Smooth muscle cell (in vitro differentiated cells): ENCODE results near the gene ADCK2. TPM values are rescaled to one million over a fixed set of nuclear protein-coding genes. Genes with fewer than 3 reads are reported as not detected.
"Not testable (repeated sequence)": the region's sequence is repeated elsewhere in the genome, so short reads cannot be mapped to it uniquely, and the experiment has no call there.

Experiments
- DNase-seq: peaks from one replicate; lab custom pipeline; 2025; ENCODE audit not compliant: unreplicated experiment; lab: John Stamatoyannopoulos, UW
- H2AFZ ChIP-seq: fragments of 200-600 bp; sonication (generic); 2 replicates; pipeline ENCODE4 v1.6.0; 2016; ENCODE audit warnings: antibody characterized with exemption, low read depth, mild to moderate bottlenecking
- H3F3A ChIP-seq: fragments of 200-600 bp; sonication (generic); 2 replicates; pipeline ENCODE4 v1.6.0; 2017; ENCODE audit warnings: antibody characterized with exemption, low read depth
- H3K27ac ChIP-seq: fragments of 200-600 bp; sonication (generic); 2 replicates; pipeline ENCODE4 v1.5.1; 2016; ENCODE audit warnings: low read depth, mild to moderate bottlenecking
- H3K27me3 ChIP-seq: fragments of 200-600 bp; sonication (generic); 2 replicates; pipeline ENCODE4 v1.6.1; 2016; ENCODE audit warnings: low read depth, mild to moderate bottlenecking
- H3K36me3 ChIP-seq: fragments of 200-600 bp; sonication (generic); 2 replicates; pipeline ENCODE4 v1.5.1; 2016; ENCODE audit warnings: low read depth
- H3K4me1 ChIP-seq: fragments of 200-600 bp; sonication (generic); 2 replicates; pipeline ENCODE4 v1.5.1; 2016; ENCODE audit warnings: low read depth
- H3K4me2 ChIP-seq: fragments of 200-600 bp; sonication (generic); 2 replicates; pipeline ENCODE4 v1.6.0; 2016; ENCODE audit warnings: mild to moderate bottlenecking
- H3K4me3 ChIP-seq: fragments of 200-600 bp; sonication (generic); 2 replicates; pipeline ENCODE4 v1.5.1; 2016; ENCODE audit warnings: mild to moderate bottlenecking
- H3K79me2 ChIP-seq: fragments of 200-600 bp; sonication (generic); 2 replicates; pipeline ENCODE4 v1.6.0; 2016; ENCODE audit warnings: low read depth, mild to moderate bottlenecking
- H3K9ac ChIP-seq: fragments of 200-600 bp; sonication (generic); 2 replicates; pipeline ENCODE4 v1.6.0; 2016; ENCODE audit warnings: low read depth
- H3K9me3 ChIP-seq: fragments of 200-600 bp; sonication (generic); replicated peaks from 2 replicates; pipeline ENCODE4 v1.5.1; 2016; ENCODE audit warnings: low read depth
- H4K20me1 ChIP-seq: fragments of 200-600 bp; sonication (generic); 2 replicates; pipeline ENCODE4 v1.6.0; 2016; ENCODE audit warnings: low read depth
- WGBS: methylation state at CpG from one replicate; pipeline ENCODE4 v1.1.7; 2016; ENCODE audit warnings: low lambda C conversion rate; 5-methylcytosine and 5-hydroxymethylcytosine counted together
- polyA plus RNA-seq: library from polyadenylated mRNA; unstranded; fragments of >200 nt; fragmentation: Nextera tagmentation; extraction: Ambion mirVana; gene quantifications from 2 replicates; pipeline ENCODE4 v1.2.1, GENCODE V29; 2016
- total RNA-seq: library from RNA; depleted of rRNA; stranded (reverse); fragments of >200 nt; gene quantifications from 2 replicates; pipeline ENCODE4 v1.2.3, GENCODE V29; 2014
- TF ChIP-seq, protein P1 (sequence below): fragments of 200-600 bp; sonication (generic); IDR thresholded peaks from 2 replicates; pipeline ENCODE4 v1.5.1; 2017; ENCODE audit warnings: borderline replicate concordance, mild to moderate bottlenecking, antibody characterized with exemption; ENCODE audit not compliant: insufficient read depth, poor library complexity, severe bottlenecking

ADCK2 gene
- total and polyA plus RNA-seq, 2 experiments from 2014 or later, result 8.0 to 10.5 TPM

DNA sequence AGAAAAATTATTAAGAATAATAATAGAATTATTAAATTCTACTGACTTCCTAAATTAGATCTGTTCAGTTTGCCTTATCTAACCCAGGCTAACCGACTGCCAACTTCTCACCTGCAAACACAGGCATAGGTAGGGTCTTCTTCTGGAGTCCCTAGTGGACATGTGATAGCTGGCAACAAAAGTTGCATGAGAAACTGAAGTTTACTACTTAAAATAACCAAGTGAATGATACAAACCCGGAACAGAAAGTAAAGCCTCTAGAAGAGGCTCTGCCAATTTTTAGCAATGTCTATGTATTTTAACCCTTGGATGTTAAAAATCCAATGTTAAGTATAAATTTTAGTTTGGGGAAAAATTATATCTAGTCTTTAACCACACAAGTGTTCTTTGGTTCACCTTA lies 61.4 kb downstream of the ADCK2 start:
- no peaks in the 10 kb centered on the region for H3K27me3 ChIP-seq
- H3F3A ChIP-seq, result no peaks in the 10 kb centered on the region
- TF ChIP-seq, protein P1, sequence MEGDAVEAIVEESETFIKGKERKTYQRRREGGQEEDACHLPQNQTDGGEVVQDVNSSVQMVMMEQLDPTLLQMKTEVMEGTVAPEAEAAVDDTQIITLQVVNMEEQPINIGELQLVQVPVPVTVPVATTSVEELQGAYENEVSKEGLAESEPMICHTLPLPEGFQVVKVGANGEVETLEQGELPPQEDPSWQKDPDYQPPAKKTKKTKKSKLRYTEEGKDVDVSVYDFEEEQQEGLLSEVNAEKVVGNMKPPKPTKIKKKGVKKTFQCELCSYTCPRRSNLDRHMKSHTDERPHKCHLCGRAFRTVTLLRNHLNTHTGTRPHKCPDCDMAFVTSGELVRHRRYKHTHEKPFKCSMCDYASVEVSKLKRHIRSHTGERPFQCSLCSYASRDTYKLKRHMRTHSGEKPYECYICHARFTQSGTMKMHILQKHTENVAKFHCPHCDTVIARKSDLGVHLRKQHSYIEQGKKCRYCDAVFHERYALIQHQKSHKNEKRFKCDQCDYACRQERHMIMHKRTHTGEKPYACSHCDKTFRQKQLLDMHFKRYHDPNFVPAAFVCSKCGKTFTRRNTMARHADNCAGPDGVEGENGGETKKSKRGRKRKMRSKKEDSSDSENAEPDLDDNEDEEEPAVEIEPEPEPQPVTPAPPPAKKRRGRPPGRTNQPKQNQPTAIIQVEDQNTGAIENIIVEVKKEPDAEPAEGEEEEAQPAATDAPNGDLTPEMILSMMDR, result no peak
- H2AFZ ChIP-seq, result no peak overlapping the region
- no peaks in the 10 kb centered on the region for H4K20me1 ChIP-seq
- DNase-seq, result no peak
- no peak overlapping the region for H3K27ac ChIP-seq
- no peak overlapping the region for H3K4me3 ChIP-seq
- H3K4me1 ChIP-seq, result no peaks in the 10 kb centered on the region
- H3K4me2 ChIP-seq, result no peak overlapping the region
- WGBS, result 96% methylated on average over 2 of the region's 2 CpGs
- H3K79me2 ChIP-seq, result no peaks in the 10 kb centered on the region
- no peak overlapping the region for H3K9ac ChIP-seq
- H3K36me3 ChIP-seq, result no peaks in the 10 kb centered on the region
- H3K9me3 ChIP-seq, result no peaks in the 10 kb centered on the region

GRCh38 chr7:140734729-140735128 lies 62.0 kb downstream of the ADCK2 start:
- WGBS, result 95% methylated on average over 2 of the region's 2 CpGs
- H3K4me2 ChIP-seq, result no peak overlapping the region
- no peaks in the 10 kb centered on the region for H3F3A ChIP-seq
- no peaks in the 10 kb centered on the region for H3K4me1 ChIP-seq
- peaks cover 3% of the 10 kb centered on the region for H3K36me3 ChIP-seq
- no peak overlapping the region for H3K27ac ChIP-seq
- no peaks in the 10 kb centered on the region for H3K9me3 ChIP-seq
- H3K27me3 ChIP-seq, result no peaks in the 10 kb centered on the region
- H4K20me1 ChIP-seq, result no peaks in the 10 kb centered on the region
- H3K79me2 ChIP-seq, result no peaks in the 10 kb centered on the region
- H2AFZ ChIP-seq, result no peak overlapping the region
- no peak for DNase-seq
- H3K4me3 ChIP-seq, result no peak overlapping the region
- TF ChIP-seq, protein P1, result no peak
- H3K9ac ChIP-seq, result no peak overlapping the region

- H3K27ac ChIP-seq, result no peak overlapping the region
- no peak overlapping the region for H3K9ac ChIP-seq
- peaks cover 7% of the 10 kb centered on the region for H3K36me3 ChIP-seq
- no peaks in the 10 kb centered on the region for H4K20me1 ChIP-seq
- no peaks in the 10 kb centered on the region for H3K79me2 ChIP-seq
- no peak overlapping the region for H3K4me2 ChIP-seq
- H3K4me3 ChIP-seq, result no peak overlapping the region
- no peak overlapping the region for H2AFZ ChIP-seq
- H3F3A ChIP-seq, result no peaks in the 10 kb centered on the region
- TF ChIP-seq, protein P1, result no peak
- no peak for DNase-seq
- no peaks in the 10 kb centered on the region for H3K27me3 ChIP-seq
- H3K4me1 ChIP-seq, result no peaks in the 10 kb centered on the region
- no peaks in the 10 kb centered on the region for H3K9me3 ChIP-seq
Measured at GRCh38 chr7:140738280-140738679, 65.5 kb downstream of the ADCK2 start.

DNA sequence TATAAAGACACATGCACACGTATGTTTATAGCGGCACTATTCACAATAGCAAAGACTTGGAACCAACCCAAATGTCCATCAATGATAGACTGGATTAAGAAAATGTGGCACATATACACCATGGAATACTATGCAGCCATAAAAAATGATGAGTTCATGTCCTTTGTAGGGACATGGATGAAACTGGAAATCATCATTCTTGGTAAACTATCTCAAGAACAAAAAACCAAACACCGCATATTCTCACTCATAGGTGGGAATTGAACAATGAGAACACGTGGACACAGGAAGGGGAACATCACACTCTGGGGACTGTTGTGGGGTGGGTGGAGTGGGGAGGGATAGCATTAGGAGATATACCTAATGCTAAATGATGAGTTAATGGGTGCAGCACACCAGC lies 70.5 kb downstream of the ADCK2 start:
- not testable (repeated sequence) for H3K9ac ChIP-seq, H3F3A ChIP-seq, H3K27me3 ChIP-seq, H2AFZ ChIP-seq, DNase-seq, H3K4me3 ChIP-seq, H3K79me2 ChIP-seq, H3K4me1 ChIP-seq, H3K4me2 ChIP-seq, H4K20me1 ChIP-seq, H3K27ac ChIP-seq, H3K36me3 ChIP-seq, H3K9me3 ChIP-seq
- WGBS, result 79% methylated on average over 2 of the region's 4 CpGs
